22Rv1 (cell line): ENCODE results near the gene OR2H2.

Source experiments
- CTCF ChIP-seq: fragments of 450-650 bp; IDR thresholded peaks from 2 replicates; pipeline ENCODE4 v1.5.1; 2017; ENCODE audit warnings: mild to moderate bottlenecking
- ZFX ChIP-seq: fragments of 450-650 bp; IDR thresholded peaks from 2 replicates; pipeline ENCODE4 v1.6.1; 2017; ENCODE audit warnings: antibody characterized with exemption, borderline replicate concordance

GRCh38 chr6:29561091-29561490 is 23.8 kb upstream of the OR2H2 start:
- TF ChIP-seq CTCF, result no peak
- no peak for TF ChIP-seq ZFX
